LNCAP (cell line): ENCODE data around the gene RPL21.

Experiments used
- CTCF ChIP-seq: fragments of 450-650 bp; IDR thresholded peaks from 2 replicates; pipeline ENCODE4 v1.5.1; 2017; ENCODE audit warnings: mild to moderate bottlenecking

The RPL21 gene

GRCh38 chr13:27263438-27263837 is 12.1 kb downstream of the RPL21 start:
- TF ChIP-seq CTCF = no peak

GRCh38 chr13:27264181-27264580 is 12.8 kb downstream of the RPL21 start:
- TF ChIP-seq CTCF = no peak

GRCh38 chr13:27264648-27265047 is 13.3 kb downstream of the RPL21 start:
- TF ChIP-seq CTCF = no peak

- no peak for TF ChIP-seq CTCF
These were observed 15.6 kb downstream of the RPL21 start for GRCh38 chr13:27266917-27267316.

- TF ChIP-seq CTCF = no peak
These were observed 16.2 kb downstream of the RPL21 start for GRCh38 chr13:27267596-27267995.

- no peak for TF ChIP-seq CTCF
These were observed 17.8 kb downstream of the RPL21 start for GRCh38 chr13:27269114-27269665.

- peak; percentile 90 for TF ChIP-seq CTCF
These were observed 19.5 kb downstream of the RPL21 start, which contains the start of gene RASL11A for GRCh38 chr13:27270594-27271520. TSS of gene RASL11A (plus strand) at chr13:27270830. CDS start at chr13:27270945, 115 bp downstream.
